NCI-H446 (cell line): ENCODE data around the gene ZHX3.
A peak's percentile ranks its signal among the peaks of the same experiment; 100 is the strongest.

Source experiments
- DNase-seq, 2 experiments: peaks; one replicate each; lab custom pipeline; 2025; lab: John Stamatoyannopoulos, UW

ZHX3 gene

DNA sequence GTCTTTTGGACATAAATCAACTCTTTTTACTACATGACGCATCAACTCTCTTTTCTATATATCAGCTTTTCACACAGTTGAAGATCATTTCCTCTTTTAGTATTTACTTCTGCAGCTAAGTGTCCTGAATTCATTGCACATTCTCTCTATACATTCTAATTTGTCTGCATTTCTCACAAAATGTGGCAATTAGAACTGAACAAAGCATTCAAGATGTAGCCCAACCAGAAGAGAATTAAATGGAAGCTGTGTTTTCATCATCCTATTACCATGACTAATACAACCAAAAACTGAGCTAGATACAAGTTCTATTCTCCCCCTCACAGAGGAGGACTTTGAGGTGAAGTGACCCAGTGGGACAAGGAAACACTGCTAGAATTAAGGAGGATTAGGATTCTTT, 93.2 kb downstream of the ZHX3 start:
- no peak for DNase-seq

DNA sequence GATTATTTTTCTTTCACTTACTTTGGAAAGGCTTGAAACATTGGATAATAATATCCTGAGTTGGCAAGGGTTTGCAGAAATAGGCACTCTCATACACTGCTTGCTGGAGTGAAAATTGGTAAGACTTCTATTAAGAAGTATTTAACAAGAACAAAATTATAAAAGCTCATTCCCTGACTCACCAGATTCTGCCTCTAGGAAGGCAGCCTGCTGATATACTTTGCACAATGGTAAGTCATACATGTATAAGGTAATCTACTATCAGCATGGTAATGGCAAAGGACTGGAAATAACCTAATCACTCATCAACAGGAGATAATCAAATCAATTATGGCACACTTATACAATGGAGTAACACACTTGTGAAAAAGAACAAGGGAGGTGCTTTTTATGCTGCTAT, 94.4 kb downstream of the ZHX3 start:
- no peak for DNase-seq

DNA sequence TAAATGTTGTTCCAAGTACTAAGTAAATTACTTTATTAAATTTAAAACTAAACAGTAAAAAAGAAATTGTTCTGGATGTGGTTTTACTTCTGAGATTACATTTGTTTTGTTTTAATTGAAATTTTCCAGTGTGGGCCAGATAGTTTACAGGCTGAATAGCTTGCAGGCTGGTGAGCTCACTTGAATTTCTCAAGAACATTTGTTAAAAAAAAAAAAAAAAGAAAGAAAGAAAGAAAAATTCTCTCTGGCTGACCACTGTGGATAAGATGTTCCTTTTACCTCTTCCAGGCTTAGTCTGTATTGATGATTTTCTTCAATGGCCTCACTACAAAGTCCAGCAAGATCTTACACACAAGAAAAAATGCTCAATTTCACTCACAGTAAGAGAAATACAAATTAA, 94.8 kb downstream of the ZHX3 start:
- no peak for DNase-seq

DNA sequence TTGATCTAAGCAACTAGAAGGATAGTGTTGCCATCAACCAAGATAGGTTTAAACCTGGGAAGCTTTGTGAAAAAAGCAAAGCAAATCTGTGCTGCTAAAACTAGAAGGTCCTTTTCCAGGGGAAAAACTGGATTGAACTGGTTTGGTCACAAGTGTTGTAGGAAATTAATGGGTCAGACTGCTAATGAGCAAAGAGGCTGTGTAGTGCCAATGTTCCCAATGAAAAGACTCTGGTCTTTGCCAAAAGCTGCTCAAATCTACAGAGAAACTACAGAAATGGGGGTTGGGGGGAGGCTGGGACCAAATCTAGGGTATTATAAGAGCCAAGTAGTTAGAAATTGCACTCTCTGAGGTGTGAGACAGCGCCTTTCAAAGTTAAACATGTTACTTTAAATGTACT, 95.2 kb downstream of the ZHX3 start:
- peak; percentile 28 to 37 for DNase-seq

DNA sequence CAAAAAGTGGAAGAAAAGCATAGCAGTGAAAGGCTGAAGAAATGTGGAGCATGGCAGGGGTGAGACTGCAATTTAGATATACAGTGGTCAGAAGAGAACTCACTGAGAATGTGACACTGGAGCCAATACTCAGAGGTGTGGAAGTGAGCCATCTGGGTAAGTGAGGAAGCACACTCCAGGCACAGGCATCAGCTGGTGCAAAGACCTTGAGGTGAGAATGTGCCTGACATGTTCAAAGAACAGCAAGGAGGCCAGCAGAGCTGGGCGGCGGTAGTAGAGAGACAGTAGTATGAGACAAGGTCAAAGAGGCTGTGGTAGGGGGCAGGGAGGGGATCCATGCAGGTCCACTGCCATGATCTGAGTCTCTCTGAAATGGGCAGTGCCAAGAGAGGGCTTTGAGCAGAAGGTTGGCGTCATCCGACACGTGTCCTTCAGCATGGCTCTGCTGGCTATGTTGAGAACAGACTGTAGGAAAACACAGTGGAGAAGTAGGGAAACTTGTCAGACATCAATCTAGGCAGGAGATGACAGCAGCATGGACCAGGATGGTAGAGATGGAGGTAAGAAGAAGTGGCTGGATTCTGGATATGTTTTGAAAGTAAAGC, 95.8 kb downstream of the ZHX3 start:
- no peak for DNase-seq

DNA sequence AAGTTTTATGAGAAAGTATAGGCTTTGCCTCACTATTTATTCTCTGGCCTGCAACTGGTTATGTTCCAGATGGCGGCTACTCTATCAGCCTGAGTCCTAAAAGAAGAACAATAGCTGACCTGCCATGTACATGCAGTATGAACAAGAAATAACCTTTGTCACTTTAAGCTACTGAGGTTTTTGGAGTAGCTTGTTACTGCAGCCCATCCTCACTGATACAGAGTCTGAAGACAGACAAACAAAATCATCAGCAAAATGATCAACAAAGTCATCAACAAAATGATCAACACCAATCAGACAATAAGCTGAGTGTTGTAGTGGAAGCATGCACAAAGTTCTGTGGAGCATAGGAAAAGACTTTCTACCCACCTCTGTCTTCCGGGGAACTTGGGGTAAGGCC, 97.7 kb downstream of the ZHX3 start:
- no peak for DNase-seq

DNA sequence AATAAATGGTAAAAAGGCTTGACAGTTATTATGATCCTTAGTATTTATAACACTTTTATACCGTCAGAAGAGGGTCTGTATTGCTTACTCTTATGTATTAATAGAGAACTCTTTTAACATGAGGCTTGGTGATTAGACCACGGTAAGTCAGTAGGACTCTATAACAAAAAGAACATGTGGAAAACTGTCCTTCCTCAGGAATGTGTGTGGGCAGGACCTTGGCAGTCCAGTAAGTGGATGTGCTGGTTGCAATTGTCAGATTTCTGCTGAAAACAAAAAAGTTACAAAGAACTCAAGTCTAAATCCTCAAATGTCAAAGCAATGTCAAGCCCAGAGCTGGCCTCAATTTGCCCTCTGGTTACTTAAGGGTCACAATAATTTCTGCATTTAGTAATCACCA, 99.1 kb downstream of the ZHX3 start:
- DNase-seq: no peak

DNA sequence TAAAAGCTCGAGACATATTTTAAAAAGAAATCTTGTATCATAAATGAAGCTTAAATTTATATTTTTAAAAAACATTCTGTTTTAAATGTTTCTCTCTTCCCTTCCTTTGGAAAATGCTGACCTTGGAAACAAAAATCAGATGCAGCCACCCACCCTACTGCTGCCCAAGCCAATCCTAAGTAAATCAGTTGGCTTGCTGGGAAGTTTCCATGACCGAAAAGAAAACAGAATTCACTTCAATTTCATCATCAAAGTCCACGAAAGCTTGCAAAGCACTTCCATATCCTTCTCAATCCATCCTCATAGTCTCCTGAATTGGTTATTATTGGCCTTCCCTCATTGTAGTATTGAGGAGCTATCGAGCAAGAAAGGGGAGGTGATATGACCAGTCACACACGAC, 100.1 kb downstream of the ZHX3 start:
- DNase-seq: no peak

DNA sequence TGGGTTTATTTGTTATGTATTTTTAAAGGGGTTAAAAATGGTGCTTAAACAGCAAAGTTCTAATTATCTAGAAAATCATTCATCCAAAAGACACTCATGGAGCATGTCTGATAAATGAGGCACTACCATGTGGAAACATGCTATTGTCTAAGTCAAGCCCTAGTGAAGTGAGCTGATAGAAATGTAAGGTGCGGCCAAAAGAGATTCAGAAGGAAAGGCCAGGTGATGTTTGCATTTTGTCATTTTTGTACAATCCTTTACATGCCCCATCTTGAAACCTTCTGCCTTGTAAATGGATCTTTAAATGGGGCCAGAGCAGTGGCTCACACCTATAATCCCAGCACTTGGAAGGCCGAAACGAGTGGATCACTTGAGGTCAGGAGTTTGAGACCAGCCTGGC, 102.9 kb downstream of the ZHX3 start:
- DNase-seq: no peak

DNA sequence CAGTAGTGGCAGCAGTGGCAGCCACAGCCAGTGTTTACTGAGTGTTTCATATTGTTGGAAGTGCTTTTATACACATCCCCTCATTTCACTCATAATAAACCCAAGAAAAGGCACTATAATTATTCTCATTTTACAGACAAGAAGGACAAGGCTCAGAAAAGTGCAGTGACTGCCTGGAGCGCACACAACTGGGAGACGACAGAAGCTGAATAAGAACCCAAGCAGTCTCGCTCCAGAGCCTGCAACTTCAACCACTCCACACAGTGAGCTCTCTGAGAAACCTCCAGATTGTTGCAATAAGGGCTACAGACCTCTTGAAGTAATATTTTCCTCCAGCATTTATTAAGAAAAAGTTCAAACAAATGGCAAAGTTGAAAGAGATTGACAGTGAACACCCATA, 103.3 kb downstream of the ZHX3 start:
- no peak for DNase-seq

DNA sequence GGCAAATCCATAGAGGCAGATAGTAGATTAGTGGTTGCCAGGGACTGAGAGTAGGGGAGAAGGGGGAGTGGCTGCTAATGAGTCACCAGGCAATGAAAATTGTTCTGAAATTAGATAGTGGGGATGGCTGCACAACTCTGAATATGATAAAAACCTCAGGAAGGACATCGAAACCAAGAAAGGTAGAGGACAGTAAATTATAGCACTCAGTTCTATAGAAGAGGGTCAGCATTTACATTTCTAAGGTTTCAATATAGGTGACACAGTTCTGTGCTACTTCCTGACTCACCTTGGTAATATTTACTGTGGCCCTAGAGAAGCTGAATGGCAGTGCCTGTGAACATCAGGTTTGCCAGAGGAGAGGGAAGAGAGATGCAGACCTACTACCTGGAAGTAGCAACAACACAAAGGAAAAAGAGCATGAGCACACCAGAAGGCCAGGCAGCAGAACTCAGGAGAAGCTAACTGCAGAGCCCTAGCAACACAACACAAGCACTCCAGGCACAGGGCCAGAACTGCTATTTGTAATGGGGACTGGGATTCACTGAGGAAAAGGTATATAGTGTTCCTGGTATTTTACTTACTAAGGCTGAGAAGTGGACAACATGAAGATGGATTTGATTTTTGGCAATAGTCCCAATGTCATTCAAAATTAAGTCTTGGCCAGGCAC, 104.2 kb downstream of the ZHX3 start:
- DNase-seq: peak; percentile 40 to 58

DNA sequence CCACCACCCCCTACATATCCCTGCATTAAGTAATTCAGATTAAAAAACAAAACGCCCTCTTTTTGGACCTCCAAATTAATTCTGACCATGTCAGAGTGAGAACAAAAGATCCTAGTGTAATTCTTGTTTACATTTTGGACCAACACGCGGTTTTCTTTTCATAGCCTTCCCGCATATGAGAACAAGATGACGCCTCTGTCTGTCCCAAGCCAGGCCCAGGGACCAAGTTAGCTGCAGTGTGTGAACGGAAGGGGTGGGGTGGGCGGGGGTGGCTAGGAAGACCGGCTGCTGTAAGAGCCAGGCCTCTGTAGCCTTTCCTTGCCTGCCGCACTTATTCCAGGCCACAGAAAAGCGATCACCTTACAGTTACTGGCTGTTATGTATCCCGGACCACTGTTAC, 112.2 kb downstream of the ZHX3 start:
- DNase-seq: no peak

DNA sequence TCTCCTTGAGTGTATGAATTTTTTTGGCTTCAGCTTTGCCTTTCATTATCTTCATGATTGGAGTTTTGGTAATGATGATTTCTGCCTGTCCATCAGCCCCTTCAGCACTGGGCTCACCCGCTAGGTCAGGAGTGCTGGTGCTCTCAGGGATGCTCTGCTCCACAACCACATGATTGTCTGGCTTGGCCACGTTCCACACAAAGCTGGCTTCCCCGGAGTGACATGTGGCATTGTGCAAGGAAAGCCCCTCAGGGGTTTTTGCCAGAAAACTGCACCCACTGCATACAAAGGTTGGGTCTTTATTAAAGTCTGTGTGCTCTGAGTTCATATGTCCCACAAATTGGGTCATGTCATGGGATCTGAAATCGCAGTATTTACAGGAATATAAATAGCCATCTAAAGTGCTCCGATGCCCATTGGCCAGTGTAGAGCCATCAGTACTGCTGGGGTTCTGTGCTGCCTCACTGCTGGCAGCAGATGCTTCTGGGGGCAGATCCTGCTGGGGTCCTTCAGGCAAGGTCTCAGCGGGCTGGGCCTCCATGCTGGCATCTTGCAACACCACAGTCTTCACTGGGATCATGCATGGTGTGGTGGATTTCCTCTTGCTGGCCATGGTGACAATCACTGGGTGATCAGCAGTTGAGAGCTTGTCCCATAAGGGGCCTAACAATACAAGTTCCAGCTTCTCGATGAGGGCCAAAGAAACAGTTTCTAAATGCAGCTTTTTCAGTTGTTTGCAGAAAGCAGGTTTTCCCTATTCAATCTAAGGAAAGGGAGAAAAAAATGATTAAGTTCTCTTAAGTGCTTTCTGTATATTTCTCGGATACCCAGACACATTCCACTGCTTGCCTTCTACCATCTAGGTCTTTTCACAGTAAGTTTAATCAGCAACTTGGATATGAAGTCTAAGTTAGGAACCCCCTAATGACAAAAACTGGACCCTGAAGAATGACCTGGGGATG, 112.9 kb downstream of the ZHX3 start:
- no peak for DNase-seq

DNA sequence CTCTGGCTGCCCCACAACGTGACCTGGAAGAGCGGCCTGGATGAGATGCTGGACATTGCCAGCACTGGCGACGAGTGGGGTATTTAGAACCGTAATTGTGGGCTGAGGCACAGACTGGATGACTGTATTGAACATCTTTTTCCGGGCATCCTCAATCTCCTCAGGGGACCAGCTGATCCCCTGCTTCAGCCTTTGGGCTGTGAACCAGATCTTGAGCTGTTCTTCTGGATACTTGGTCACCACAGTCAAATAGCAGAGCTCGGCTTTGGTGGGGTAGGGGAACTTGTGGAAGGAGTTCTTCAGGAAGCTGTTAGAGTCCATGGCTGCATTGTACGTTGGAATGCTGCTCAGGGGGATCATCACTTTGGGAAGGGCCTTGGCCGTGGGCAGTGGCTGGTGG, 113.9 kb downstream of the ZHX3 start:
- no peak for DNase-seq

DNA sequence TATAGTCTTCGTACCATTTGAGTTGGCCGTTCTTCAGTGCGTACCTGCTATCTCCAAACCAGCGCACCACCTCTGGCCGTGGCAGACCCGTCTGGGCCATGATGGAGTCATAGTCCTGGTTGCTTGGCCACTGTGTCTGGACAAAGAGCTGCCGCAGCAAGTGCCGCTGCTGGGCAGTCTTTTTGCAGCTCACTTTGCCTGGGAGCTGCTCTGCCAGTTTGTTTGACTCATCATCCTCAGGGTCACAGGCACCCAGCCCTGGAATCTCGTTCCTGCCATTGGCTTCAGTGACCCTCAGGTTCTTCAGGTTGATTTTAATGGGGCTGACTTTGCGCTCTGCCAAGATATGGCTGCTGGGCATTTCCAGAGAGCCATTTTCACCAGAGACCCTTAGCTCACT, 115.1 kb downstream of the ZHX3 start:
- no peak for DNase-seq

DNA sequence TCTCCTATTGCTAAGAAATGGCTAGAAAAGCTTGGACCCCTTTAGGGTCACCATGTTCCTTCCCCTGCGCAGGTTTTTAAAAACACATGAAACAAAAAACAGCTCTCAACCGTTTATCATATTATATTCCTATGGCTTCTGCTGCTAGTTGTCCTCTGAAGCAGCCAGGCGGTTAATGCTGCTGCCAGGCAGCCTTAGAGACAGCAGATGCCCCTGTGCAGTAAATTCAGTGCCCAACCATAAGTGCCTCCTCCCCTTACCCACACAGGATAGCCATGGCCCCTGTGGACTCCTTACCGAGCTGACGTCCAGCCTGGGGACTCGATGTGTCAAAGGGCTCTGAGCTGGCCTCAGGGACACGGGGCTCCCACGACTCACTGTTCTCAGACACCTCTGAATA, 115.8 kb downstream of the ZHX3 start:
- no peak for DNase-seq

DNA sequence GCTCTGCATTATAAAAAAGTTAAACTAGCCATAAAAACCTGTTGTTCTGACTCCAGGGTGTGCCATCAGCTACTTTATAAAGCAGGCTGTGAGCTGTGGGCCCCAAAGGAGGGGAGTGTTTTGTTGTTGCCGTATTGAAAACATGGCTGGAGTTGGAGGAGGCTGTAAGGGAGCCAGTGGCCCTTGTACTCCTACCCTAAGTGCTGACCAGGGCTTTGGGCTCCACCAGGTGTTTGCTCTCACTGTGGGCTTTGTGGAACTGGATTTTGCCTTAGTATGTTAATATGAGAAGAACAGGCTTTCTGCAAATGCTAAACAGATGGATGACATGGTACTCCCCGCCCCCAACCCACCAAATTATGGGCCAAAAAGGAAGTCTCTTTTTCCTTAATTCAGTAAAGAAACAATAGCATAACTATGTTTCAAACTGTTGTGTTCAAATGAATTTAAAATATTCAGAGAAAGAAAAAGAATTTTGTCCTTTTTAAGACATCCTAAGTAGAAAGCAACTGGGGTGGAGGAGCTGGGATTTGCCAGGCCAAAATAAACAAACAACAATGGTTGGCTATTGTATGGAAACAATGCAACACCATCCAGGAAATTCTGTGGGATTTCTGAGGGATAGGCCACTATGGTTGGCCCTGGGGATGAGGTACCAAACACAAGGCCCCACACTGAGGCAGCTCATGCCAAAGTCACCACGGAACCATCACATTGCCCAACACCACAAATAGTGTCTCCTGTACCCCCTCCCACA, 116.9 kb downstream of the ZHX3 start:
- DNase-seq: no peak

DNA sequence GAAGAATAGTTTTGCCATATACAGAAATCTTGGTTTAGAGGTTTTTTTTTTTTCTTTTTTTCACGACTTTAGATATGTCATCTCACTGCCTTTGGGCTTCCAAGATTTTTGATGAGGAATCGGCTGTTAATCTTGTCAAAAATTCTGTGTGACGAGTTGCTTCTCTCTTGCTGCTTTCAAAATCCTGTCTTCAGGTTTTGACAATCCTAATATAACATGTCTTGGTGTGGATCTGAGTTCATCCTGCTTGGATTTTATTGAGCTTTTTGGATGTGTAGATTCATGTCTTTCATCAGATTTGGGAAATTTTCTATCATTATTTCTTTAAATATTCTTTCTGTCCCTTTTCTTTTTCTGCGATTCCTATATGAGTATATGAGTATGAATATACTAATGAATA, 119.1 kb downstream of the ZHX3 start:
- no peak for DNase-seq

DNA sequence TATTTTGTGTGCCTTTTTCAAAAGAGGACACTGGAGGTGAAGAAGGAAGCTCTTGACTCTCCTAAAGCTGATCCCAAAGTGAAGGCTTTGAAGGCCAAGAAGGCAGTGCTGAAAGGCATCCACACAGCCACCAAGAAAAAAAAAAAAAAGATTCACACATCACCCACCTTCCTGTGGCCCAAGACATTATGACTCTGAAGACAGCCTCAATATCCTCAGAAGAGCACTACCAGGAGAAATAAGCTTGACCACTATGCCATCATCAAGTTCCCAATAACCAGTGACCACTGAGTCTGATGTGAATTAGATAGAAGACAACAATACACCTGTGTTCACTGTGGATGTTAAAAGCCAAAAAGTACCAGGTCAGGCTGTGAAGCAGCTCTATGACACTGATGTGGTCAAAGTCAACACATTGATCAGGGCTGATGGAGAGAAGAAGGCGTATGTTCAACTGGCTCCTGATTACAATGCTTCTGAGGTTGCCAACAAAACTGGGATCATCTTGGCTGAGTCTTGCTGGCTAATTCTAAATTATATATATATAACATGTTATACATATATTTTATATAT, 120.8 kb downstream of the ZHX3 start:
- no peak for DNase-seq

DNA sequence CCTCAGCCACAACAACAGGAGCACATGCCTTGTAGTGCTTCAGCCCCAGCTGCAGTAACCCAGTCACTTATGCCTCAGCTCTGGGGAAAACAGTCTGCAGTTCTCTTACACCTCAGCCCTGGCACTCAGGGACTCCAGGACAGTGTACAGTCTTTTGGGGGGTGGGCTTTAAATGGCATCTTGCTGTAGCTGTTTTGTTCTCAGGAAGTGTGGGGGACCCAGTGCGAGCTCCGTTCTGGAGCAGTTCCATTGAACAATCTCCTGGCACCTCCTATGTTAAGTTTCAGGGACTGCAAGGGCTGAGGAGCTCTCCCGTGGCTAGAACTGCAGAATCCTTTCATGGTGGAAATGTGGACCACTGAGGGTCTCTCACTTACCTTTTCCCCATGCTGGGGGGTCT, 125.0 kb downstream of the ZHX3 start:
- no peak for DNase-seq

DNA sequence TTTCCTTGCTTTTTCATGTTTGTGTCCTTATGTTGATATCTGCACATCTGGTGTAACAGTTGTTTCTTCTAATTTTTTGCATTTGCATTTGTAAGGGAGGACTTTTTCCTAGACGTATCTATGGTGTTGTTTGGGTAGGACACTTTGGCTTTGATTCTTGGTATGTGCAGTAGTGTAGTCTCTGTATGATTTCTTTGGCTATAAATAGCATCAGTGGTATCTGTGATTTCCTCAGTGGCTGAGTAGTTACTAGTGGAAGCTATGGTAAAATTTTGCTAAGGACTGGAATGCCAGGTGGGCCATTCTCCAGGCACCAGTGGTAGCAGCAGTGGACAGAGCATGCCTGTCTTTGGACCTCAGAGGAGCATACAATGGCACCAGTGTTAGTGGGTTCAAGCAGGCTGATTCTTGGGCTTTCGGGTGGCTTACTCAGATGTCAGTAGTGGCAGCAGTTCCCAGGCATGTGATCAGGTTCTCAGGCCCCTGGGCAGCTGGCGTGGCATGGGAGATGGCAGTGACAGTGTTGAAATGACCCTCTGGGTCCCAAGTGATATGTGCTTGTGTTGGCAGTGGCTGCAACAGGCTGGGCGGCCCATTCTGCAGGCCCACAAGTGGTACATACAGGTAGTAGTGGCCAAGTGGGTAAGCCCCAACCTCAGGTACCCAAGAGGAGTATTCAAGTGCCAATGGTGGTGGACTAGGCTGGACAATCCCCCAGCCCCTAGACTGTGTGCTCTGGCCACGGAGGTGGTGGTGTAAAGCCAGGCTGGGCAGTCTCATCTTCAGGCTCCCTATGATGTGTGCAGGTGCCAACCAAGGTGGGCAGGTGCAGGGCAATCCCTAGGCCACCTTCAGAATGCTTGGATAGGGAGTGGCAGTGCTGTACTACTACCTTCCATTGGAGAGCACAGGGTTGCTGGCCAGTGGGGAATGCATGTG, 125.7 kb downstream of the ZHX3 start:
- DNase-seq: no peak
